Left lobe of liver (tissue), 2 donors: ENCODE measurements around the gene C2orf80. TPM values are rescaled to one million over a fixed set of nuclear protein-coding genes. Genes with fewer than 3 reads are reported as not detected.
A peak's percentile ranks its signal among the peaks of the same experiment; 100 is the strongest.
"Not testable (repeated sequence)": the region's sequence is repeated elsewhere in the genome, so short reads cannot be mapped to it uniquely, and the experiment has no call there.

ENCODE experiments used
- ATAC-seq: fragments of 200-7000 bp; cut with Tn5 transposase; one replicate; pipeline ENCODE4 v1.9.1; 2020; ENCODE audit warnings: mild to moderate bottlenecking, moderate library complexity
- DNase-seq: peaks from one replicate; pipeline ENCODE4 v3.0.0-alpha.2; 2020; ENCODE audit warnings: low spot score
- total RNA-seq: library from RNA; stranded (reverse); gene quantifications from one replicate; pipeline ENCODE4 v1.2.1, GENCODE V29; 2021
- donor health status: DM: no; HTN: no; CAD: no; lungs with moderate emphysema.
- donor health status: DM: no; HTN: yes; CAD: no.

Gene C2orf80
- total RNA-seq: not detected

DNA sequence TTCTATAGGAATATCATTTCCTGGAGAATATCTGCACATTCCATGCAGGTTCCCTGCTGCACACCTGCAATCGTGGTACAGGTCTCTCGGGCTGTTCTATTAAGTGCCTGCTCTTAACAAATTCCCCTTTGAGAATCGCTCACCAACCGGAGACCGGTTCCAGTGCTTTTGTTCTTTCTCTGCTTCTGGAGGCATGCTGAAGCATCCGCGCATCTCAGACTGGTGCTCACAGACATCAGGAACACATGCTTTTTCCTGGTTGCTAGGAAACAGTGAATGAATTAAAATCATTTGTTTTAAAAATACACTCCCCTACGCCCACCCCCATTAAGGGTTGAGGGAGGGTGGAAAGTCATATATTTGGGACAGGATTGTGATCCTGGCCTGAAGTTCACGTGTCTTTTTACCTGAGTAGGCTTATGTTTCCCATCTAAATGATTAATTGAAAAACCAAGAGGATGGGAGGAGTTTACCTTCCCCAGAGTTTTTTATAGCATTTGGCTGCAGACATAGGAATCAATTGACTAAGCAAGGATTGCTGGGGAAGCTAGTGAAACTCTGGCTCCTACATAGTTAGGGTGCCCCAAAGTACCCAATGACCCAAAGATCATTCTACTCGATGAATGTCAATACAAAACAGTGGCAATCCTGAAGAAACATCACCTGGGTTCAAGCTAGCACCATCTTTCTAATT, at the start of gene C2orf80:
TSS of gene C2orf80 (minus strand) at position 221 of the 694 bp plus-strand sequence. CDS start 3,044 bp downstream, outside the sequence.
- ATAC-seq (no peak), DNase-seq (no peak)

DNA sequence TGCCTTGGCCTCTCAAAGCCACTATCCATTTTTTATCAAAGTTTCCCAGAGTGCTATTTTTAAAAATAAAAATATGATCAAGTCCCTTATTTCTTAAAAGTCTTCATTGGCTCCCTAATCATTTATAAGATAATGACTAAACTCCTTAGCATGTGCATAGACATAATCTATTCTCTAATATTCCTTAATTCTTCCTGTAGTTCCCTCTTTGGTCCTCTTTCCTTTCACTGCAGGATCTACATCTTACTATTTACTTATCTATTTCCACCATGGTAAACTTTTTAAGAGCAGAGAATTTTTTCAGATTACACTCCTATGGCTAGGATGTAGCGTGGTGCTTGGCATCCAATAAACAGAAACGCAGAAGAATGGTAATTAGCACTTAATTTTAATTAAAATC, 46.0 kb upstream of the C2orf80 start:
- ATAC-seq (no peak), DNase-seq (no peak)

- DNase-seq (no peak), ATAC-seq (peak; percentile 77)
These were observed 45.0 kb upstream of the C2orf80 start for GRCh38 chr2:208234786-208235185.

DNA sequence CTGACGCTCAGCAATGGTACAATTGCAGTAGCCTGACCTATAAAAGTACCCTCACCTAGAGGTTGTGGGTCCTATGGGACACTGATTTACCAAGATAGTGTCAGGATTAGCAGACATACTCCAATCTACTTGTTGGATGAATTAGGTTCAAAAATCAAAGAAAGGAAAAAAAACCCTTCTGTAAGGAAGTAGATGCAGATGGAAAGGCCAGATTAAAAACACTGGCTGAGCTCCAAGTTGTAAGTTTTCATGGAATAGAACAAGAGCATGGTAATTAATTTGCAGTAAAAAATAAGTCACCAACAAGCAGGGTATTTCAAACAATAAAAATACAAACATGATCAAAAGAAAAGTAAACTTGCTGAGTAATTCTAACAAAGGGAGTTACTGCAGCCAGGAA, 38.6 kb upstream of the C2orf80 start:
- ATAC-seq (no peak), DNase-seq (no peak)

DNA sequence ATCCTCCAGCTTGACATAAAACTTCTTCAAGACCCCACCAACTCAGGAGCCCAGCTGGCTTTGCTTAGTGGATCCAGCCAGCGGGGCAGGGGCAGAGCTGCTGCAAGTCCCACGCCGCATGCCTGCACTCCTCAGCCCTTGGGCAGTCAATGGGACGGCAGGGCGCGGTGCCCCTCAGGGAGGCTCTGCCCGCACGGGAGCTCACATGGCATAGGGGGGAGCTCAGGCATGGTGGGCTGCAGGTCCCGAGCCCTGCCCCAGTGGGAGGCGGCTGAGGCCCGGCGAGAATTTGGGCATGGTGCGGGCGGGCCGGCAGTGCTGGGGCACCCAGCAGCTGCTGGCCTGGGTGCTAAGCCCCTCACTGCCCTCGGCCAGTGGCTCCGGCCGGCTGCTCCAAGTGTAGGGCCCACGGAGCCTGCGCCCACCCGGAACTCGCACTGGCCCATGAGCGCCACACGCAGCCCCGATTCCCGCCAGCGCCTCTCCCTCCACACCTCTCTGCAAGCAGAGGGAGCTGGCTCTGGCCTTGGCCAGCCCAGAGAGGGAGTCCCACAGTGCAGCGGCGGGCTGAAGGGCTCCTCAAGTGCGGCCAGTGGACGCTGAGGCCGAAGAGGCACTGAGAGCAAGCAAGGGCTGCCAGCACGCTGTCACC, 37.9 kb upstream of the C2orf80 start:
- ATAC-seq (no peak), DNase-seq (no peak)

GRCh38 chr2:208224802-208225201, 35.0 kb upstream of the C2orf80 start:
- DNase-seq (no peak), ATAC-seq (no peak)

- ATAC-seq (no peak), DNase-seq (no peak)
These were observed 32.5 kb upstream of the C2orf80 start for GRCh38 chr2:208222351-208222750.

GRCh38 chr2:208221873-208222272, 32.0 kb upstream of the C2orf80 start:
- not testable (repeated sequence) for ATAC-seq, DNase-seq

- no peak for ATAC-seq
- no peak for DNase-seq
These were observed 21.0 kb upstream of the C2orf80 start for GRCh38 chr2:208210688-208211451.

DNA sequence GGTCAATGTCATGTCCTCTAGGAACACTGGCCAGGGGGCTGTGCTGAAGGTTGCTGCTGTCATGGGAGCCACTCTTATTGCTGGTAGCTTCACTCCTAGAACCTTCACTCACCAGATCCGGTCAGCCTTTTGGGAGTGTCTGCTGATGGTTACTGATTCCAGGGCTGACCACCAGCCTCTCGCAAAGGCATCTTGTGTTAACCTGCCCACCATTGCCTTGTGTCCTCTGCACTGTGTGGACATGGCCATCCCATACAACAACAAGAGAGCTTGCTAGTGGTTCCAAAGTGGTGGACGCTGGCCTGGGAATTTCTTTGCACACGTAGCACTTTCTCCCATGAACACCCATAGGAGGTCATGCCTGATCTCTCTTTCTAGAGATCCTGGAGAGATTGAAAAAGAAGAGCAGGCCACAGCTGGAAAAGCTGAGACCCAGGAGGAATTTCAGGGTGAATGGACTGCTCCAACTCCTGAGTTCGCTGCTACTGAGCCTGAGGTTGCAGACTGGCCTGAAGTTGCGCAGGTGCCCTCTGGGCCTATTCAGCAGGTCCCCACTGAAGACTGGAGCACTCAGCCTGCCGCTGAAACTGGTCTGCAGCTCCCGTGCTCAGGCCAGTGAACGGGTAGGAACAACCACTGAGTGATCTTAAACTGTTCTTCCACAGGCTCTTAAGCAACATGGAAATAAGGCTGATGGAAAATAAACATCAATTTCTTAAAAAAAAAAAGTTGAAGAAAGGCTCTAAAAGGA, 18.7 kb upstream of the C2orf80 start:
- no peak for DNase-seq
- ATAC-seq: no peak

- ATAC-seq (peak; percentile 68), DNase-seq (no peak)
These were observed 17.9 kb upstream of the C2orf80 start for GRCh38 chr2:208207769-208208168.

GRCh38 chr2:208204166-208204565, 14.3 kb upstream of the C2orf80 start:
- no peak for ATAC-seq

GRCh38 chr2:208195531-208195930, 5.7 kb upstream of the C2orf80 start:
- ATAC-seq: no peak
- DNase-seq: no peak

More at GRCh38 chr2:208204166-208204565, 14.3 kb upstream of the C2orf80 start:
- no peak for DNase-seq

GRCh38 chr2:208192611-208193236, 2.9 kb upstream of the C2orf80 start:
- ATAC-seq (no peak), DNase-seq (no peak)

- DNase-seq (no peak), ATAC-seq (no peak)
These were observed 591 bp downstream of the C2orf80 start for GRCh38 chr2:208189069-208189809.

GRCh38 chr2:208186893-208187292, 2.9 kb downstream of the C2orf80 start:
- ATAC-seq (no peak), DNase-seq (no peak)

GRCh38 chr2:208186465-208186864, 3.4 kb downstream of the C2orf80 start:
- ATAC-seq: no peak
- no peak for DNase-seq

- peak; percentile 91 for ATAC-seq
These were observed 5.7 kb downstream of the C2orf80 start for GRCh38 chr2:208183972-208184705.

GRCh38 chr2:208183526-208183925, 6.3 kb downstream of the C2orf80 start:
- DNase-seq (no peak), ATAC-seq (peak; percentile 47)

More at GRCh38 chr2:208183972-208184705, 5.7 kb downstream of the C2orf80 start:
- DNase-seq: peak; percentile 76
